Measurements from ENCODE around the gene PDGFA. TPM values are rescaled to one million over a fixed set of nuclear protein-coding genes. Genes with fewer than 3 reads are reported as not detected.

The PDGFA gene
- total RNA-seq, 1 experiment from 2014 or later: 20.1 TPM

- H3K36me3 Mint-ChIP-seq (ENCODE audit: insufficient read depth, unreplicated experiment): no peaks in the 10 kb centered on the region
- intact Hi-C loops (cut with micrococcal nuclease): no loop called here
These were observed 42.7 kb upstream of the PDGFA start for GRCh38 chr7:562374-562675.

GRCh38 chr7:561631-562373 is 42.2 kb upstream of the PDGFA start:
- ChIA-PET POLR2A (no interaction called here), CTCF (no interaction called here)
- H3K4me3 Mint-ChIP-seq (ENCODE audit: unreplicated experiment): no peak overlapping the region
- H3K4me1 Mint-ChIP-seq (ENCODE audit: insufficient read depth, unreplicated experiment): no peaks in the 10 kb centered on the region
- H3K27me3 Mint-ChIP-seq (ENCODE audit: insufficient read depth, unreplicated experiment): no peaks in the 10 kb centered on the region
- TF ChIP-seq CTCF (IDR thresholded peaks at IDR 0.05; ENCODE audit: unreplicated experiment): no peak
- H3K36me3 Mint-ChIP-seq (ENCODE audit: insufficient read depth, unreplicated experiment): no peaks in the 10 kb centered on the region
- no peak for DNase-seq (ENCODE audit: unreplicated experiment)
- no TSS peak for BruUV-seq (replicated peaks)
- no peak overlapping the region for H3K27ac Mint-ChIP-seq (ENCODE audit: low read depth, unreplicated experiment)
- no peaks in the 10 kb centered on the region for H3K9me3 Mint-ChIP-seq (ENCODE audit: unreplicated experiment)
- intact Hi-C loops (cut with micrococcal nuclease): no loop called here

More at GRCh38 chr7:562374-562675, 42.7 kb upstream of the PDGFA start:
- Mint-ChIP-seq H3K27ac (ENCODE audit: low read depth, unreplicated experiment) (no peak overlapping the region), H3K27me3 (ENCODE audit: insufficient read depth, unreplicated experiment) (no peaks in the 10 kb centered on the region), H3K9me3 (ENCODE audit: unreplicated experiment) (no peaks in the 10 kb centered on the region), H3K4me3 (ENCODE audit: unreplicated experiment) (no peak overlapping the region), H3K4me1 (ENCODE audit: insufficient read depth, unreplicated experiment) (no peaks in the 10 kb centered on the region)
- ChIA-PET CTCF (interaction anchor here (0.9 kb wide), 1 partner anchor 10 kb away, joined by 4 read pairs; no protein-coding TSS in a partner anchor), POLR2A (no interaction called here)
- no peak for DNase-seq (ENCODE audit: unreplicated experiment)
- TF ChIP-seq CTCF (IDR thresholded peaks at IDR 0.05; ENCODE audit: unreplicated experiment): no peak
- no TSS peak for BruUV-seq (replicated peaks)

GRCh38 chr7:560966-561630 is 41.5 kb upstream of the PDGFA start:
- TF ChIP-seq CTCF (IDR thresholded peaks at IDR 0.05; ENCODE audit: unreplicated experiment): no peak
- ChIA-PET POLR2A (no interaction called here), CTCF (interaction anchor here (0.6 kb wide), 1 partner anchor 33 kb away, joined by 3 read pairs; no protein-coding TSS in a partner anchor)
- Mint-ChIP-seq H3K9me3 (ENCODE audit: unreplicated experiment) (no peaks in the 10 kb centered on the region), H3K27me3 (ENCODE audit: insufficient read depth, unreplicated experiment) (no peaks in the 10 kb centered on the region), H3K27ac (ENCODE audit: low read depth, unreplicated experiment) (no peak overlapping the region), H3K36me3 (ENCODE audit: insufficient read depth, unreplicated experiment) (no peaks in the 10 kb centered on the region), H3K4me3 (ENCODE audit: unreplicated experiment) (no peak overlapping the region), H3K4me1 (ENCODE audit: insufficient read depth, unreplicated experiment) (no peaks in the 10 kb centered on the region)
- DNase-seq (ENCODE audit: unreplicated experiment): no peak
- intact Hi-C loops (cut with micrococcal nuclease): no loop called here
- BruUV-seq (replicated peaks): no TSS peak

GRCh38 chr7:559396-559705 is 39.7 kb upstream of the PDGFA start:
- no TSS peak for BruUV-seq (replicated peaks)
- Mint-ChIP-seq H3K4me1 (ENCODE audit: insufficient read depth, unreplicated experiment) (no peaks in the 10 kb centered on the region), H3K9me3 (ENCODE audit: unreplicated experiment) (no peaks in the 10 kb centered on the region), H3K4me3 (ENCODE audit: unreplicated experiment) (no peak overlapping the region), H3K36me3 (ENCODE audit: insufficient read depth, unreplicated experiment) (no peaks in the 10 kb centered on the region), H3K27ac (ENCODE audit: low read depth, unreplicated experiment) (no peak overlapping the region), H3K27me3 (ENCODE audit: insufficient read depth, unreplicated experiment) (no peaks in the 10 kb centered on the region)
- intact Hi-C loops (cut with micrococcal nuclease): no loop called here
- no peak for TF ChIP-seq CTCF (IDR thresholded peaks at IDR 0.05; ENCODE audit: unreplicated experiment)
- no peak for DNase-seq (ENCODE audit: unreplicated experiment)
- ChIA-PET POLR2A (no interaction called here), CTCF (no interaction called here)
